G401.6 (cell line): ENCODE measurements around the gene NCAPH2.

Source experiments
- FAIRE-seq: peaks from 2 replicates; lab custom pipeline; 2012; peaks lifted over from hg19 to GRCh38; lab: Jason Lieb, UNC

The NCAPH2 gene

DNA sequence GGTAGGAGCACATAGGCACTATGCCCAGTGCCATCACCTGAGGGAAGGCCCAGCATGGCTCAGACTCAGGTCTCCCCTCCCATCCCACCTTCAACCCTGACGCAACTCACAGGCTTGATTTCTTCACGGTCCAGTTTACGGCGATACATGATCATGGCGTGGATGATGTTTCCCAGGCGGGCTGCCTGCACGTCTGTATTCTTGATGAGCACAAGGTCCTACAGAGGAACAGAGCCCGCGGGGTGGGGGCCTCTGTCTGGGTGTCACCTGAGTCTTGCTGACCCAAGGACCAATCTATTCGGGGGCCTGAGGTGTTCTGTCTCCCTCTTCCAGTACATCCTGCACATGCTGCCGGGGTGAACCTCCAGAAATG lies 66.3 kb downstream of the NCAPH2 start:
- no peak for FAIRE-seq
